ENCODE data around the gene TNFSF12. TPM values are rescaled to one million over a fixed set of nuclear protein-coding genes. Genes with fewer than 3 reads are reported as not detected.

The TNFSF12 gene
- total RNA-seq, 1 experiment from 2014 or later = 7.1 TPM

DNA sequence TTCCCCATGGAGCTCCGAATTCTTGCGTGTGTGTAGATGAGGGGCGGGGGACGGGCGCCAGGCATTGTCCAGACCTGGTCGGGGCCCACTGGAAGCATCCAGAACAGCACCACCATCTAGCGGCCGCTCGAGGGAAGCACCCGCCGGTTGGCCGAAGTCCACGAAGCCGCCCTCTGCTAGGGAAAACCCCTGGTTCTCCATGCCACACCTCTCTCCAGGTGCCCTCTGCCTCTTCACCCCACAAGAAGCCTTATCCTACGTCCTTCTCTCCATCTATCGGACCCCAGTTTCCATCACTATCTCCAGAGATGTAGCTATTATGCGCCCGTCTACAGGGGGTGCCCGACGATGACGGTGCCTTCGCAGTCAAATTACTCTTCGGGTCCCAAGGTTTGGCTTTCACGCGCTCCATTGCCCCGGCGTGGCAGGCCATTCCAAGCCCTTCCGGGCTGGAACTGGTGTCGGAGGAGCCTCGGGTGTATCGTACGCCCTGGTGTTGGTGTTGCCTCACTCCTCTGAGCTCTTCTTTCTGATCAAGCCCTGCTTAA is 12.2 kb downstream of the TNFSF12 start:
- Histone ChIP-seq H3K79me1 (ENCODE audit: insufficient read depth, low read depth, low read length, poor library complexity, severe bottlenecking) (peaks cover 15% of the 10 kb centered on the region), H3K23me2 (ENCODE audit: insufficient read length, low read depth, low read length, poor library complexity, severe bottlenecking) (peaks cover 9% of the 10 kb centered on the region), H3K56ac (ENCODE audit: insufficient read length, low read depth, low read length) (no peak overlapping the region), H2AFZ (ENCODE audit: low read length) (no peak overlapping the region), H4K91ac (ENCODE audit: insufficient read length, low read depth, low read length) (no peak overlapping the region), H3K79me2 (ENCODE audit: insufficient read depth, low read length) (peaks cover 8% of the 10 kb centered on the region; the same call in 1 of the 2 replicates), H2AK5ac (ENCODE audit: insufficient read length, low read length) (no peak overlapping the region), H2BK15ac (ENCODE audit: low read depth, low read length) (no peak overlapping the region), H4K20me1 (ENCODE audit: control insufficient read depth, insufficient read depth, insufficient read length) (no peaks in the 10 kb centered on the region), H3T11ph (ENCODE audit: low read length) (no peak overlapping the region), H4K5ac (ENCODE audit: insufficient read length, low read depth, low read length) (no peak overlapping the region), H3K18ac (ENCODE audit: insufficient read length, low read depth, low read length) (no peak overlapping the region), H3K4ac (ENCODE audit: low read depth, low read length) (no peak overlapping the region), H3K9ac (ENCODE audit: extremely low read depth, insufficient read length, low read length) (peak overlapping the region; percentile 57), H2BK20ac (ENCODE audit: low read depth, low read length, poor library complexity, severe bottlenecking) (no peak overlapping the region), H3K27ac (ENCODE audit: insufficient read length, low read depth, low read length) (no peak overlapping the region), H4K8ac (replicated peaks; ENCODE audit: insufficient read length, low read depth, low read length) (no peak overlapping the region), H3K27me3 (ENCODE audit: insufficient read depth, low read length) (no peaks in the 10 kb centered on the region), H3K4me1 (ENCODE audit: insufficient read depth, low read length) (0 out of 2 replicates have a peak, but pooled peaks cover 2% of the 10 kb centered on the region), H3K9me3 (ENCODE audit: control insufficient read depth, low read depth, low read length) (no peaks in the 10 kb centered on the region), H2BK120ac (ENCODE audit: low read depth, low read length, poor library complexity, severe bottlenecking) (no peak overlapping the region), H3K14ac (ENCODE audit: insufficient read depth, low read length) (no peak overlapping the region), H2BK12ac (ENCODE audit: insufficient read length, low read depth, low read length) (no peak overlapping the region), H3K4me2 (ENCODE audit: insufficient read depth, insufficient read length, low read length) (peak overlapping the region; percentile 77), H2BK5ac (ENCODE audit: insufficient read length, low read length) (no peak overlapping the region), H3K23ac (ENCODE audit: insufficient read length, low read depth, low read length) (no peak overlapping the region)
- peak; percentile 96 for DNase-seq
- WGBS (ENCODE audit: extremely low coverage, insufficient read length, low lambda C conversion rate) = no CpG with 5 or more reads among the region's 32 CpGs
- Mint-ChIP-seq H3K4me3 (peak overlapping the region; percentile 90 to 91), H3K4me1 (peaks cover 36 to 54% of the 10 kb centered on the region in 2 experiments), H3K36me3 (ENCODE audit: insufficient read depth in 1 of 3, low read depth in 3 of 3) (peaks cover 12 to 31% (median 31%) of the 10 kb centered on the region in 3 experiments; a peak in 6 of 7 replicates), H3K27ac (peak overlapping the region; percentile 92 to 98 (median 97)), H3K9me3 (no peaks in the 10 kb centered on the region), H3K27me3 (ENCODE audit: low read depth) (no peaks in the 10 kb centered on the region; the same call in 1 of the 2 replicates)
- TF ChIP-seq, protein P1, sequence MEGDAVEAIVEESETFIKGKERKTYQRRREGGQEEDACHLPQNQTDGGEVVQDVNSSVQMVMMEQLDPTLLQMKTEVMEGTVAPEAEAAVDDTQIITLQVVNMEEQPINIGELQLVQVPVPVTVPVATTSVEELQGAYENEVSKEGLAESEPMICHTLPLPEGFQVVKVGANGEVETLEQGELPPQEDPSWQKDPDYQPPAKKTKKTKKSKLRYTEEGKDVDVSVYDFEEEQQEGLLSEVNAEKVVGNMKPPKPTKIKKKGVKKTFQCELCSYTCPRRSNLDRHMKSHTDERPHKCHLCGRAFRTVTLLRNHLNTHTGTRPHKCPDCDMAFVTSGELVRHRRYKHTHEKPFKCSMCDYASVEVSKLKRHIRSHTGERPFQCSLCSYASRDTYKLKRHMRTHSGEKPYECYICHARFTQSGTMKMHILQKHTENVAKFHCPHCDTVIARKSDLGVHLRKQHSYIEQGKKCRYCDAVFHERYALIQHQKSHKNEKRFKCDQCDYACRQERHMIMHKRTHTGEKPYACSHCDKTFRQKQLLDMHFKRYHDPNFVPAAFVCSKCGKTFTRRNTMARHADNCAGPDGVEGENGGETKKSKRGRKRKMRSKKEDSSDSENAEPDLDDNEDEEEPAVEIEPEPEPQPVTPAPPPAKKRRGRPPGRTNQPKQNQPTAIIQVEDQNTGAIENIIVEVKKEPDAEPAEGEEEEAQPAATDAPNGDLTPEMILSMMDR (conservative IDR thresholded peaks at IDR 0.05) = peak; percentile 78

Data from H9 (cell line).